ENCODE measurements around the gene BCKDHA.

GRCh38 chr19:41362143-41362847, 35.3 kb upstream of the BCKDHA start:
- TF ChIP-seq EZH2 (IDR thresholded peaks at IDR 0.05; ENCODE audit: insufficient read depth, poor library complexity, severe bottlenecking): no peak
- TF ChIP-seq EZH2phosphoT487 (IDR thresholded peaks at IDR 0.05; ENCODE audit: insufficient read depth, low read depth): no peak
